GM12878 (cell line): ENCODE results near the gene PSORS1C1. TPM values are rescaled to one million over a fixed set of nuclear protein-coding genes. Genes with fewer than 3 reads are reported as not detected.

Experiments used
- ATAC-seq: fragments of 200-7000 bp; cut with Tn5 transposase; 3 replicates; pipeline ENCODE4 v1.9.1; 2020; ENCODE audit warnings: mild to moderate bottlenecking, moderate library complexity
- BruUV-seq: library from RNA; stranded (reverse); fragments of 400-500 nt; replicated peaks from 2 replicates; lab custom pipeline; 2021; lab: Mats Ljungman, UMichigan
- CTCF ChIA-PET: fragments of 300-600 bp; sonication (Branson Sonifier 250); formaldehyde crosslinking; extraction: SDS; loops from one replicate; lab custom pipeline; 2021; ENCODE audit warnings: inconsistent platforms; lab: Yijun Ruan, JAX
- POLR2A ChIA-PET: fragments of 350-600 bp; formaldehyde crosslinking; extraction: SDS; loops from one replicate; lab custom pipeline; 2021; ENCODE audit warnings: inconsistent platforms; lab: Charles Lee
- RAD21 ChIA-PET: fragments of 300-600 bp; sonication (Branson Sonifier 250); formaldehyde crosslinking; loops from one replicate; lab custom pipeline; 2023; ENCODE audit warnings: antibody characterized with exemption; ENCODE audit not compliant: unreplicated experiment; lab: Charles Lee
- SMC1A ChIA-PET: fragments of 300-600 bp; sonication (Branson Sonifier 250); formaldehyde crosslinking; loops from one replicate; lab custom pipeline; 2023; ENCODE audit not compliant: unreplicated experiment, uncharacterized antibody; lab: Charles Lee
- DNase-seq: peaks from one replicate; pipeline ENCODE4 v3.0.0-alpha.2; 2011; ENCODE audit warnings: low read depth, low spot score
- FAIRE-seq: peaks from 3 replicates; lab custom pipeline; 2011; peaks lifted over from hg19 to GRCh38; lab: Jason Lieb, UNC
- H2AFZ ChIP-seq: 2 replicates; pipeline ENCODE4 v1.6.0; 2011; ENCODE audit warnings: low read depth, low read length, control low read depth; ENCODE audit not compliant: control insufficient read depth
- H3K27ac ChIP-seq: 2 replicates; pipeline ENCODE4 v1.5.1; 2011; ENCODE audit warnings: control low read depth; ENCODE audit not compliant: control insufficient read depth, insufficient read depth
- H3K27me3 ChIP-seq, 2 experiments: replicated peaks in 1 of 2; 2 replicates each; pipeline versions ENCODE4 v1.6.0 to v1.6.1; 2011; ENCODE audit warnings: low read length in 1 of 2; ENCODE audit not compliant: control insufficient read depth in 2 of 2, insufficient read depth in 2 of 2
- H3K36me3 ChIP-seq, 2 experiments: 2 replicates each; pipeline ENCODE4 v1.5.1; 2011; ENCODE audit warnings: low read length in 1 of 2; ENCODE audit not compliant: control insufficient read depth in 2 of 2, insufficient read depth in 2 of 2
- H3K4me1 ChIP-seq: 2 replicates; pipeline ENCODE4 v1.6.1; 2011; ENCODE audit warnings: mild to moderate bottlenecking, low read length, moderate library complexity, mixed read lengths; ENCODE audit not compliant: control insufficient read depth, insufficient read depth
- H3K4me2 ChIP-seq: 2 replicates; pipeline ENCODE4 v1.6.0; 2011; ENCODE audit warnings: control low read depth; ENCODE audit not compliant: control insufficient read depth, insufficient read depth
- H3K4me3 ChIP-seq: fragments of 200-600 bp; sonication (generic); 2 replicates; pipeline ENCODE4 v1.5.1; 2016
- H3K79me2 ChIP-seq: 2 replicates; pipeline ENCODE4 v1.6.0; 2011; ENCODE audit warnings: low read length; ENCODE audit not compliant: control insufficient read depth, insufficient read depth
- H3K9ac ChIP-seq: 2 replicates; pipeline ENCODE4 v1.8.0; 2011; ENCODE audit warnings: low read length, control low read depth, mixed read lengths; ENCODE audit not compliant: control insufficient read depth, insufficient read depth
- H3K9me3 ChIP-seq: replicated peaks from 3 replicates; pipeline ENCODE4 v1.5.1; 2011; ENCODE audit warnings: mild to moderate bottlenecking, low read length; ENCODE audit not compliant: control insufficient read depth, insufficient read depth
- H4K20me1 ChIP-seq: 2 replicates; pipeline ENCODE4 v1.6.0; 2011; ENCODE audit not compliant: control insufficient read depth, insufficient read depth
- ATF7 ChIP-seq: fragments of 450-650 bp; IDR thresholded peaks from 2 replicates; pipeline ENCODE4 v1.6.1; 2016; ENCODE audit warnings: low read depth, mild to moderate bottlenecking
- FOXM1 ChIP-seq: IDR thresholded peaks from 2 replicates; pipeline ENCODE4 v1.6.1; 2012; ENCODE audit warnings: low read depth, mild to moderate bottlenecking, inconsistent platforms, low read length, moderate library complexity
- RELA ChIP-seq: fragments of 450-650 bp; IDR thresholded peaks from 2 replicates; pipeline ENCODE4 v1.8.0; 2014; ENCODE audit warnings: borderline replicate concordance; ENCODE audit not compliant: partially characterized antibody
- SRF ChIP-seq, 2 experiments: IDR thresholded peaks; 2 replicates each; pipeline ENCODE4 v1.6.1; 2011; ENCODE audit warnings: low read depth in 2 of 2, low read length in 2 of 2, mild to moderate bottlenecking in 1 of 2, moderate library complexity in 1 of 2
- WGBS: methylation state at CpG from one replicate; pipeline ENCODE4 v1.1.6; 2016; ENCODE audit warnings: low lambda C conversion rate; ENCODE audit not compliant: insufficient replicate concordance, insufficient coverage; ENCODE audit errors: missing lambda C conversion rate; 5-methylcytosine and 5-hydroxymethylcytosine counted together
- in situ Hi-C: fragments of 300-500 bp; cut with MboI; formaldehyde crosslinking; loops from 9 replicates; pipeline ENCODE4 v1.14.3; 2018; ENCODE audit warnings: mixed read lengths
- intact Hi-C: fragments of 100-400 bp; cut with micrococcal nuclease; formaldehyde crosslinking; loops from one replicate; pipeline ENCODE4 v1.14.2; 2022; ENCODE audit not compliant: unreplicated experiment
- polyA plus RNA-seq, 11 experiments: library from polyadenylated mRNA; depleted of rRNA in 4 of 11; unstranded in 6 of 11; stranded (reverse) in 5 of 11; fragments of >200 nt; fragmentation: Nextera tagmentation in 4 of 11; fragmentation: Illumina TruSeq in 1 of 11; extraction: Ambion mirVana in 4 of 11; extraction: Trizol in 1 of 11; gene quantifications; 1 replicate in 1 of 11; 2 replicates in 10 of 11; pipeline versions ENCODE4 v1.2.1 to v1.2.3, GENCODE V29; 2011 to 2016; ENCODE audit warnings: inconsistent platforms in 2 of 11, missing spikeins in 2 of 11, low read depth in 1 of 11
- total RNA-seq, 4 experiments: library from RNA; depleted of rRNA in 3 of 4; stranded (reverse); fragments of >200 nt in 3 of 4; fragmentation: Illumina TruSeq in 1 of 4; extraction: Trizol in 1 of 4; gene quantifications; 2 replicates each; pipeline versions ENCODE4 v1.2.1 to v1.2.3, GENCODE V29; 2013 to 2021
- TF ChIP-seq, protein P1 (sequence below): fragments of 450-650 bp; IDR thresholded peaks from 2 replicates; pipeline ENCODE4 v1.6.1; 2017; ENCODE audit warnings: mild to moderate bottlenecking, moderate library complexity
- TF ChIP-seq, protein P2 (sequence below): IDR thresholded peaks from 2 replicates; pipeline ENCODE4 v1.6.1; 2011; ENCODE audit warnings: mild to moderate bottlenecking, low read depth, low read length, moderate library complexity; ENCODE audit not compliant: insufficient replicate concordance

The PSORS1C1 gene
- total and polyA plus RNA-seq, 10 of the 15 experiments (the other 5 are each of a cell fraction or from before 2014, with no cell fraction given): 0.13 to 1.00 (median 0.20) TPM; not detected in 5

DNA sequence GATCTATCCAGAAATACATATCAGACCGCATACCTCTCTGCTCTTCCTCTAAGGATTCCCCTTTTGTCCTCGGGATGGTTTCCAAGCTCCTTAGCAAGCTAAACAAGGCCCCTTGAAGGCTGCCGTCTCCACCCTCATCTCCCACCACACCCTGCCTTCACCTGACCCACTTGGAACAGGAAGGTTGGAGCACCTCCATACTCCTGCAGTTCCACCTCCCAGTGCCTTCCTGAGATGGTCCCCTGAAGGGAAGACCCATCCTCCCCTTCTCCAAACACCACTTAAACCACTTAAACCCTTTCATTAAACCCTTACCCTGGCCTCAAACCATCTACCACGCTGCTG, 64.4 kb downstream of the PSORS1C1 start:
- ChIA-PET CTCF (interaction anchor here (1.0 kb wide), 1 partner anchor 19 kb away, joined by 3 read pairs; no protein-coding TSS in a partner anchor), RAD21 (interaction anchor here (1.2 kb wide), 1 partner anchor 14 kb away, joined by 3 read pairs; no protein-coding TSS in a partner anchor), POLR2A (no interaction called here), SMC1A (interaction anchor here (1.0 kb wide), 1 partner anchor 14 kb away, joined by 3 read pairs; no protein-coding TSS in a partner anchor)
- intact Hi-C loops: no loop called here
- ATAC-seq (no peak; the same call in 2 of the 3 replicates), FAIRE-seq (no peak), DNase-seq (no peak)
- no peaks in the 10 kb centered on the region for H3K9me3 ChIP-seq
- H3K27me3 ChIP-seq: no peaks in the 10 kb centered on the region
- H3K4me2 ChIP-seq: peak overlapping the region; percentile 80
- no peak overlapping the region for H3K4me3 ChIP-seq
- H2AFZ ChIP-seq: peak overlapping the region; percentile 48
- in situ Hi-C loops: no loop called here
- 50% methylated on average over 4 of the region's 4 CpGs for WGBS
- peaks cover 14% of the 10 kb centered on the region for H3K4me1 ChIP-seq
- 0 out of 4 replicates have a peak, but pooled peaks cover 0 to 2% of the 10 kb centered on the region in 2 experiments for H3K36me3 ChIP-seq
- no peaks in the 10 kb centered on the region; the same call in none of the 2 replicates for H3K79me2 ChIP-seq
- BruUV-seq: no TSS peak
- H4K20me1 ChIP-seq: no peaks in the 10 kb centered on the region
- H3K27ac ChIP-seq: peak overlapping the region; percentile 33
- H3K9ac ChIP-seq: no peak overlapping the region
- TF ChIP-seq, protein P1, sequence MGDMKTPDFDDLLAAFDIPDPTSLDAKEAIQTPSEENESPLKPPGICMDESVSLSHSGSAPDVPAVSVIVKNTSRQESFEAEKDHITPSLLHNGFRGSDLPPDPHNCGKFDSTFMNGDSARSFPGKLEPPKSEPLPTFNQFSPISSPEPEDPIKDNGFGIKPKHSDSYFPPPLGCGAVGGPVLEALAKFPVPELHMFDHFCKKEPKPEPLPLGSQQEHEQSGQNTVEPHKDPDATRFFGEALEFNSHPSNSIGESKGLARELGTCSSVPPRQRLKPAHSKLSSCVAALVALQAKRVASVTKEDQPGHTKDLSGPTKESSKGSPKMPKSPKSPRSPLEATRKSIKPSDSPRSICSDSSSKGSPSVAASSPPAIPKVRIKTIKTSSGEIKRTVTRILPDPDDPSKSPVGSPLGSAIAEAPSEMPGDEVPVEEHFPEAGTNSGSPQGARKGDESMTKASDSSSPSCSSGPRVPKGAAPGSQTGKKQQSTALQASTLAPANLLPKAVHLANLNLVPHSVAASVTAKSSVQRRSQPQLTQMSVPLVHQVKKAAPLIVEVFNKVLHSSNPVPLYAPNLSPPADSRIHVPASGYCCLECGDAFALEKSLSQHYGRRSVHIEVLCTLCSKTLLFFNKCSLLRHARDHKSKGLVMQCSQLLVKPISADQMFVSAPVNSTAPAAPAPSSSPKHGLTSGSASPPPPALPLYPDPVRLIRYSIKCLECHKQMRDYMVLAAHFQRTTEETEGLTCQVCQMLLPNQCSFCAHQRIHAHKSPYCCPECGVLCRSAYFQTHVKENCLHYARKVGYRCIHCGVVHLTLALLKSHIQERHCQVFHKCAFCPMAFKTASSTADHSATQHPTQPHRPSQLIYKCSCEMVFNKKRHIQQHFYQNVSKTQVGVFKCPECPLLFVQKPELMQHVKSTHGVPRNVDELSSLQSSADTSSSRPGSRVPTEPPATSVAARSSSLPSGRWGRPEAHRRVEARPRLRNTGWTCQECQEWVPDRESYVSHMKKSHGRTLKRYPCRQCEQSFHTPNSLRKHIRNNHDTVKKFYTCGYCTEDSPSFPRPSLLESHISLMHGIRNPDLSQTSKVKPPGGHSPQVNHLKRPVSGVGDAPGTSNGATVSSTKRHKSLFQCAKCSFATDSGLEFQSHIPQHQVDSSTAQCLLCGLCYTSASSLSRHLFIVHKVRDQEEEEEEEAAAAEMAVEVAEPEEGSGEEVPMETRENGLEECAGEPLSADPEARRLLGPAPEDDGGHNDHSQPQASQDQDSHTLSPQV: no peak
- TF ChIP-seq ATF7: no peak
- TF ChIP-seq SRF (IDR thresholded peaks at IDR 0.05; ENCODE audit: low read depth in 2 of 2, low read length in 2 of 2): no peak
- no peak for TF ChIP-seq RELA
- no peak for TF ChIP-seq FOXM1
- TF ChIP-seq, protein P2, sequence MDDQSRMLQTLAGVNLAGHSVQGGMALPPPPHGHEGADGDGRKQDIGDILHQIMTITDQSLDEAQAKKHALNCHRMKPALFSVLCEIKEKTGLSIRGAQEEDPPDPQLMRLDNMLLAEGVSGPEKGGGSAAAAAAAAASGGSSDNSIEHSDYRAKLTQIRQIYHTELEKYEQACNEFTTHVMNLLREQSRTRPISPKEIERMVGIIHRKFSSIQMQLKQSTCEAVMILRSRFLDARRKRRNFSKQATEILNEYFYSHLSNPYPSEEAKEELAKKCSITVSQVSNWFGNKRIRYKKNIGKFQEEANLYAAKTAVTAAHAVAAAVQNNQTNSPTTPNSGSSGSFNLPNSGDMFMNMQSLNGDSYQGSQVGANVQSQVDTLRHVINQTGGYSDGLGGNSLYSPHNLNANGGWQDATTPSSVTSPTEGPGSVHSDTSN: no peak
